SIG-M5 (cell line): ENCODE results near the gene TCERG1L.
"Not testable (repeated sequence)": the region's sequence is repeated elsewhere in the genome, so short reads cannot be mapped to it uniquely, and the experiment has no call there.

Experiments
- DNase-seq: peaks from one replicate; lab custom pipeline; 2025; lab: John Stamatoyannopoulos, UW

Gene TCERG1L

DNA sequence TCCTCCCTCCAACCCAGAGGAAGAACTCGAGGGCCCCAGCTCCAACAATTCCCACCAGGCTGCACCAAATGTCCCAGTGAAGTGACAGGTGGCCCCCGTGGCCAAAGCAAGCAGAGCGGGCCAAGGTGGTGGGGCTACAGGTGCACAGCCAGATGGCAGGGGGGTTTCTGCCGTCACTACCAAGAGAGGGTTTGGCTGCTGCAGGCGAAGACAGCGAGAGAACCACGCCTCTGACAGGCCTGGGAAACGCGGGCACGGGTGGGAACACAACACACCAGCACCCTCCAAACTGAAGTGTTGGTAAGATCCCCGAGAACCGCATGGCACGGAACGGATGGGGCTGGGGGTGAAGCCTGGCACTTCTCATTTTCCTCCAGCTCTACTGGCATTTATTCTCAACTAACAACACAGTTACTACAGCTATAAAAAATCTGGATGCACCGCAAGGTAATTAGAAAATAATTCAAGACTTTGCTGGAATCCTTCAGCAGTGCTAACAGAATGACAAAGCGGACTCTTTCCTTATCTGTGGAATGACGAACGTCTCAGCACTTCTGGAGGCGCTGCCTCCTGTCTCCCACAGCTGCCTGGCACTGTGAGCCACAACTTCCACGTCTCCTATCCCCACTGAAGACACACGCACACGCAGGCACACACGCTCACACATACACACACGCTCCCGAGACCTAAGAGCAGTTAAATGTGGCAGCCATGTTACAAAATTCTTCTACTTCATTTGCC is 167.9 kb downstream of the TCERG1L start:
- no peak for DNase-seq

GRCh38 chr10:131142517-131143380 is 168.8 kb downstream of the TCERG1L start:
- DNase-seq, result no peak

- DNase-seq, result no peak
Measured at GRCh38 chr10:131141645-131142516, 169.6 kb downstream of the TCERG1L start.

DNA sequence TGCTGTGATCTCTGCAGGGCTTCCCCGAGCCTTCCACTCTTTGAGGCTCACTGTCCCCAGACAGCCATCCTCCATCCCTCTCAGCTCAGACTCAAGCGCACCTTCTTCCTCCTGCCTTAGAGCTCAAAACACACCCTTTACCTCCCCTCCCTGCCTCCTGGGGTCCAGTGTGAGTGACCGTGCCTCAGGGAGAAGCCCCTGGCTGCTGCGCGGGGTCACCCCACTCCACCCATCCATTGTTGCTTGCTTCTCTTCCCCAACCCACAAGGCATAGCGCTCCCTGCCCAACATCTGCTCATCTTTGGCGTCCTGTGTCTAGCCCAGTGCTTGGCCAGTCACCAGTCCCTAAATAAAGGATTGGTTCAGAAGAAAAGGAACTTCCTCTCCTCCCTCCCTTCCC is 170.3 kb downstream of the TCERG1L start:
- DNase-seq, result no peak

DNA sequence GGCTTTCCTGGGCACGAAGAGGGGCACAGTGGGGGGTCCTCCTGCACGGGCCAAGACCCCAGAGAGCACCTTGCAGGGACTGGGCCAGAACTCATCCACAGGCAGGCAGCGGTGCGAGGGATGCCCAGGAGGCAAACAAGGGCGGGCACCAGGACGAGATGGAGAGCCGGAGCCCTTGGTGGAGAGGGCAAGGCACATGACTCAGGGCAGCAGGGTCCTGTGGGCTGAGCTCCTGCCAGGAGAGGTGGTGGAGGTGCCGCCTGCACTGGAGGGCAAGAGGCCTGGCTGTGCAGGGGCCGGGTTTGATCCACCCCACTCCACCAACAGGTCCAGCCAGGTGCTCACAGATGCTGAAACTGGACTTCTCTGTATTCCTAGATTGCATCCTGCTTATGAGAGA is 170.9 kb downstream of the TCERG1L start:
- DNase-seq, result no peak

- DNase-seq, result no peak
Measured at GRCh38 chr10:131137223-131137622, 174.3 kb downstream of the TCERG1L start.

GRCh38 chr10:131136336-131136735 is 175.2 kb downstream of the TCERG1L start:
- not testable (repeated sequence) for DNase-seq

- DNase-seq, result no peak
Measured at GRCh38 chr10:131135716-131136115, 175.8 kb downstream of the TCERG1L start.

GRCh38 chr10:131134651-131135050 is 176.9 kb downstream of the TCERG1L start:
- DNase-seq, result no peak

- DNase-seq, result no peak
Measured at GRCh38 chr10:131134001-131134576, 177.4 kb downstream of the TCERG1L start.

GRCh38 chr10:131132681-131133080 is 178.8 kb downstream of the TCERG1L start:
- DNase-seq, result no peak

DNA sequence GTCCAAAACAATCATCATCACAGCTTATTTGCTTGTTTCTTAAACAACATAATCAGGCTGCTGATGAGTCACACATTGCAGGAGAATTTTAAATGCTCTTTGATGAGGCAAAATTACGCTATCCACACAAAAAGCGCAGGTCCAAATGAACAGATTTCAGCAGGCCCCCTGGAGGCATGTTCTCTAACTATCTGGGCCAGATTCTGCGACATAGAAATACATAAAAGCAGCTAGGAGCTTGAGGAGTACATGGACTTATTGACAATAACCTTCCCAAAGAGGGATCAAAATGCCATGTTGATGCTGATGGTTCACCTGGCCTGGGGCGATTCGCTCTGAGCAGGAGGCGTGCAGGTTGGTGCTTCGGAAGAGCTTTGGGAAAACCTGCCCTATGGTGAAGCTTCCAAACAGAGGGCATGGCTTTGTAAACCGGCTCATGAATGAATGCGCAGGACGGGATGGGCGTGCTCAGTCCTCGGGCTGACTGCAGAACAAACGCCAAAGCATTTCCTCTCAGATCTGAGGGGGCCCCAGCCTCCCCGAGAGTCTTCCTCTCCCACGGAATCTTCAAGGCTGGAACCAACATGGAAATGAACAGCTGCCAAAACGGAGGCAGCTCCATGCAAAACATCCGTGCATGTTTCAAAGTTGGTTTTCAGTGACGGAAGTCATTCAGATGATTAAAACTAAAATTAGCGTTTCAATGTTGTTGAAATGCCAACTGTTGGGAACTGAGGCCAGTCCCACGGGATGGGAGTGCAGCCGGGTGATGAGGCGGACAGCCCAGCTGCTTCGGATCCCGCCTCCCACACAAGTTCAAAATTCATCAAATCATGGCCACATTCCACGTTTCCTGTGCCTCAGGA is 179.6 kb downstream of the TCERG1L start:
- no peak for DNase-seq

DNA sequence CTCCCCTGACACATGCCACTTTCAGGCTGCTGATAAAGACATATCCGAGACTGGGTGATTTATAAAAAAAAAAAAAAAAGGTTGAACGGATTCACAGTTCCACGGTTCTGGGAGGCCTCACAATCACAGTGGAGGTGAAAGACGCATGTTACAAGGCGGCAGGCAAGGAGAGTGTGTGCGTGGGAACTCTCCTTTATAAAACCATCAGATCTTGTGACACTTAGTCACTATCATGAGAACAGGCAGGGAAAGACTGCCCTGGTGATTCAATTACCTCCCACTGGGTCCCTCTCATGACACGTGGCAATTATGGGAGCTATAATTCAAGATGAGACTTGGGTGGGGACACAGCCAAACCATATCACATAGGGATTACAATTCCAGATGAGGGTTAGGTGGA is 181.5 kb downstream of the TCERG1L start:
- no peak for DNase-seq

DNA sequence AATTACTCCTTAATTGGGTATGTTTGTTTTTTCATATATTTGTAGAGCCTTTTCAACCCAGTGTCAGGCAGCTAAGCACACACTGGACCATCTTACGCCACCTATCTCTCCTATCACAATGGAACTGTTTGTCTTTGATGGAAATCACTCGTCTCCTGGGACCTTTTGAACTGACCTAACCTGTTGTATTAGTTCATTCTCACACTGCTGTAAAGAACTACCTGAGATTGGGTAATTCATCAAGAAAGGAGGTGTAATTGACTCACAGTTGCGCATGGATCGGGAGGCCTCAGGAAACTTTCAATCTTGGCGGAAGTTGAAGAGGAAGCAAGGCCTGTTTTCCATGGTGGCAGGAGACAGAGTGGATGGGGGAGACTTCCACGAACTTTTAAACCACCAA is 182.0 kb downstream of the TCERG1L start:
- no peak for DNase-seq

DNA sequence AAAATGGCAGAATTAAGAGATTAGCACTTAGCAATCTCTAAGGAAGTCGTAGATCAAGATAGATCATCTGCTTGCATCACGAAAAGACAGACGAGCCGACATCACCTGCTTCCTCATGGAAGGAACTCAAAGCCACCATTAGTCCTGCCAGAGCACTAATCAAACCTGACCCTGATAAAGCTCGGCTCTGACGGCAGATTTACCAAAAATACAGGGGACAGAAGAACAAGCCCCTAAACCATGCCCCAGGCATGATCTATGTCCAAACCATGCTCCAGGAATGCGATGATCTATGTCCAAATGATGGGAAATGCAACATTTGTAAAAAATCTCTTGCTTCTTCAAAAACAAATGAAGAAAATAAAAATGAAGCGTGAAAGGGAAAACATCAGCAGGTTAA is 182.8 kb downstream of the TCERG1L start:
- DNase-seq, result no peak

- no peak for DNase-seq
Measured at GRCh38 chr10:131127610-131128009, 183.9 kb downstream of the TCERG1L start.

DNA sequence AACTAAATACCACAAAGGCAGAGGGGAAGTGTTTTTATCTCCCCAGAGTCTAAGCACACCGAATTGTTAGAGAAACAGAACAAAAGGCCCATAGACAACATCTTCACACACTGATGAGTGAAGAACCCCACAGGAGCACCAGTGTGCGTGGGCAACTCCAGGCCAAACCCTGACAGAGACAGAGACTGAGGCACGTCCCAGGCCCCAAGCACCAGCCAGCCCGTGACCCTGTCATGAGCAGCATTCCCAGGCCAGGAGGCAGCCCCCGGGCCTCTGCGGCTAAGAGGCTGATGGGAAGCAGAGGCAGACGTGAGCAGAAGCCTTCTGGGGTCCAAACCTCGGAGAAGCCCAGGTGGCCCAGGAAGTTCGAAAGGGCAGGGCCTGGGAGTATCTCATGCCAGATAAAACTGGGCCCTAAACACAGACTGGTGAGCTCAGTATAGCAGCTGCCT is 184.4 kb downstream of the TCERG1L start:
- DNase-seq, result no peak

DNA sequence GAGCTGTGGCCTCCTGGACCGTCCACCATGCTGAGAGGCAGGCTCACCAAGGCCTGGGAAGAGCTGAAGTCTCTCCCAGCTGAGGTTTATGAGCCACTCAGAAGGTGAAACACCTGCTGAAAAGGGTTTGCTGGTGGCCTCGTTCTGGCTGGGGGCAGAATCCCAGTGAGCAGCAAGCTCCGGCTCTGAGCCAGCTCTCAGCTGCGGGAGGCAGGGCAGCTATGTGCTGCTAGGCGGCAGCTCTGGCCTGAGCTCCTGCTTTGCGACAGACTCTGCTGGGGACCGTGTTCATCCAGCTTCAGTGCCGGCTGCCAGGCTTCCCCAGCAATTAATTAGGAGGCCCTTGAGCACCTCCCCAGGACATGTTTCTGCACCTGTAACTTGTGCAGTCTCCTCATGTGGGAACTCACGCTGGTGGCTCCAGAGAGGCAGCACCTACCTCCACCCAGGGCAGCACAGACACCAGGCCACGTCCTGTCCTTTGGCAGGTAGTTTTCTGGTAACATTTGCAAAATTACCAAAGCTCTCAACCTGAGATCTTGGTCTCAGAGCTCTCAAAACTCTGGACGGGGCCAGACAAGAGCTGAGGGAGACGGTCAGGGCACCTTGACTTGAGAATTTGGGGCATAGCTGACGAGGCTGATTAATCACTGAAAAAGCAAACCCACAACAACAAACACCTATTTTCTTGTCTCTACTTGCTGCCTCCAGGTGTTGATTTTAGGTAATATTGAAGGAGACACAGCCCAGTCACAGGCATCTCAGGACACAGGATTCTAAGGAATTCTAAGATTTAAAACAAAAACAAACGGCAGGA is 185.0 kb downstream of the TCERG1L start:
- no peak for DNase-seq

GRCh38 chr10:131125511-131126225 is 185.9 kb downstream of the TCERG1L start:
- no peak for DNase-seq
